ENCODE results near the gene GAR1.
A peak's percentile ranks its signal among the peaks of the same experiment; 100 is the strongest.

The GAR1 gene

GRCh38 chr4:109864134-109864533, 48.6 kb downstream of the GAR1 start:
- Histone ChIP-seq H3K27me3 (replicated peaks; ENCODE audit: control insufficient read depth, insufficient read depth, low read length) (no peaks in the 10 kb centered on the region), H3K4me3 (replicated peaks; ENCODE audit: low read depth, low read length) (no peak overlapping the region), H3K36me3 (ENCODE audit: control insufficient read depth, insufficient read depth, low read length) (no peaks in the 10 kb centered on the region)
- no peak for DNase-seq (ENCODE audit: extremely low read depth, insufficient read length)
- TF ChIP-seq, protein P1, sequence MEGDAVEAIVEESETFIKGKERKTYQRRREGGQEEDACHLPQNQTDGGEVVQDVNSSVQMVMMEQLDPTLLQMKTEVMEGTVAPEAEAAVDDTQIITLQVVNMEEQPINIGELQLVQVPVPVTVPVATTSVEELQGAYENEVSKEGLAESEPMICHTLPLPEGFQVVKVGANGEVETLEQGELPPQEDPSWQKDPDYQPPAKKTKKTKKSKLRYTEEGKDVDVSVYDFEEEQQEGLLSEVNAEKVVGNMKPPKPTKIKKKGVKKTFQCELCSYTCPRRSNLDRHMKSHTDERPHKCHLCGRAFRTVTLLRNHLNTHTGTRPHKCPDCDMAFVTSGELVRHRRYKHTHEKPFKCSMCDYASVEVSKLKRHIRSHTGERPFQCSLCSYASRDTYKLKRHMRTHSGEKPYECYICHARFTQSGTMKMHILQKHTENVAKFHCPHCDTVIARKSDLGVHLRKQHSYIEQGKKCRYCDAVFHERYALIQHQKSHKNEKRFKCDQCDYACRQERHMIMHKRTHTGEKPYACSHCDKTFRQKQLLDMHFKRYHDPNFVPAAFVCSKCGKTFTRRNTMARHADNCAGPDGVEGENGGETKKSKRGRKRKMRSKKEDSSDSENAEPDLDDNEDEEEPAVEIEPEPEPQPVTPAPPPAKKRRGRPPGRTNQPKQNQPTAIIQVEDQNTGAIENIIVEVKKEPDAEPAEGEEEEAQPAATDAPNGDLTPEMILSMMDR (IDR thresholded peaks at IDR 0.05; ENCODE audit: insufficient read depth, low read length, poor library complexity, severe bottlenecking) = no peak

- Histone ChIP-seq H3K36me3 (ENCODE audit: control insufficient read depth, insufficient read depth, low read length) (no peaks in the 10 kb centered on the region), H3K4me3 (replicated peaks; ENCODE audit: low read depth, low read length) (no peak overlapping the region), H3K27me3 (replicated peaks; ENCODE audit: control insufficient read depth, insufficient read depth, low read length) (no peaks in the 10 kb centered on the region)
- no peak for DNase-seq (ENCODE audit: extremely low read depth, insufficient read length)
- TF ChIP-seq, protein P1 (IDR thresholded peaks at IDR 0.05; ENCODE audit: insufficient read depth, low read length, poor library complexity, severe bottlenecking) = no peak
Observed at GRCh38 chr4:109870061-109870460, 54.5 kb downstream of the GAR1 start.

DNA sequence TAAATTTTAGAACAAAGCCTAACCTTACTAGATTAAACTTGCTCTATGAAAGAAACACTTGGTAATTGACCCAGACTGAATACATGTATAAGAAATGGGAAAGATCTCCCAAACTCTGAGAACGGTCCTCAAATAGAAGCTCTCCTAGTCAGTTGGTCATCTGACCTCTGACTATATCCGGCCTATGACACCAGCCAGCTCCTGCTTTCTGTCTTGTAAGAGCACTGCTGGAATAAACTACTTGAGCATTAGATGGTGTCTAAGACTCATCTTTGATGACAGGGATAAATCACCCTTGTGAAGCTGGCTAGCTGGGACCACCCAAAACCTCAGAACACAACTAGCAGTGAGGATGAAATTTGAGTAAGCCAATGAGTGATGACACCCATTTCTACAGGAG, 56.5 kb downstream of the GAR1 start:
- no peak for DNase-seq (ENCODE audit: extremely low read depth, insufficient read length)
- TF ChIP-seq, protein P1 (IDR thresholded peaks at IDR 0.05; ENCODE audit: insufficient read depth, low read length, poor library complexity, severe bottlenecking) = no peak
- no peaks in the 10 kb centered on the region for H3K27me3 ChIP-seq (replicated peaks; ENCODE audit: control insufficient read depth, insufficient read depth, low read length)
- no peaks in the 10 kb centered on the region for H3K36me3 ChIP-seq (ENCODE audit: control insufficient read depth, insufficient read depth, low read length)
- H3K4me3 ChIP-seq (replicated peaks; ENCODE audit: low read depth, low read length) = no peak overlapping the region

- no peak for DNase-seq (ENCODE audit: extremely low read depth, insufficient read length)
- H3K36me3 ChIP-seq (ENCODE audit: control insufficient read depth, insufficient read depth, low read length) = no peaks in the 10 kb centered on the region
- no peaks in the 10 kb centered on the region for H3K27me3 ChIP-seq (replicated peaks; ENCODE audit: control insufficient read depth, insufficient read depth, low read length)
- H3K4me3 ChIP-seq (replicated peaks; ENCODE audit: low read depth, low read length) = no peak overlapping the region
- TF ChIP-seq, protein P1 (IDR thresholded peaks at IDR 0.05; ENCODE audit: insufficient read depth, low read length, poor library complexity, severe bottlenecking) = no peak
Observed at GRCh38 chr4:109872950-109873656, 57.5 kb downstream of the GAR1 start.

DNA sequence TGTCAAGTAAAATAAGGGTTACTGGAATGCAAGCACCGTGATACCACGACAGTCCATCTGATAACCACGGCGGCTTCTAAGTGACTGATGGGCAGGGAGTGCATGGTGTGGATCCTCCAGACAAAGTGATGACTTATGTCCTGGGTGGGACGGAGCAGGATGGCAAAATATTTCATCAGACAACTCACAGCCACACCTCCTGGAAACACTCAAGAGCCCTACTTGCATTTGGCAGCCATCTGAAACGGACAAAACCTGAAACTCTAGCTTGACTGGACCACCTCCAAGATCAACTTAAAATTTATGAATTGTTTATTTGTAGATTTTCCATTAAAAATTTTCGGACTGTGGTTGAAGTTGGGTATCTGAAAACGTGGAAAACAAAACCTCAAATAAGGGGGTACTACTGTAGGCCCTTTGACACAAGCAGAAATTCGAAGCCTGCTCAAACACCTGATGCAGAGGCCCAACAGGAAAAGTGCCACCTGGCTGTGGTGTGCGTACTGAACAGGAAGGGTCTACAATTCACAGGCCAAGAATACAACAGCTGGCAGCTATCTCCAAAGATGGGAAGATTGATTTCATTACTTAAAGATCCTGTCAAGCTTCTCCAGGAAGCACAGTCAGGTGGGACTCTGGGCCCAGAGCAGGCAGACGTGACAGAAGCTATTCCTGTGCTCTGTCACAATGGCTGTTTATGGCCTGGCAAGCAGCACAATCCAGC, 58.4 kb downstream of the GAR1 start:
- no peaks in the 10 kb centered on the region for H3K36me3 ChIP-seq (ENCODE audit: control insufficient read depth, insufficient read depth, low read length)
- no peaks in the 10 kb centered on the region for H3K27me3 ChIP-seq (replicated peaks; ENCODE audit: control insufficient read depth, insufficient read depth, low read length)
- TF ChIP-seq, protein P1 (IDR thresholded peaks at IDR 0.05; ENCODE audit: insufficient read depth, low read length, poor library complexity, severe bottlenecking) = peak; percentile 23
- DNase-seq (ENCODE audit: extremely low read depth, insufficient read length) = no peak
- H3K4me3 ChIP-seq (replicated peaks; ENCODE audit: low read depth, low read length) = no peak overlapping the region
